Osteoblast (primary cell): ENCODE data around the gene GPR42. TPM values are rescaled to one million over a fixed set of nuclear protein-coding genes. Genes with fewer than 3 reads are reported as not detected.

Source experiments
- DNase-seq: peaks from one replicate; pipeline ENCODE4 v3.0.0; 2011; ENCODE audit warnings: low spot score, mixed read lengths; ENCODE audit not compliant: insufficient read length; ENCODE audit errors: missing footprints
- H2AFZ ChIP-seq: 2 replicates; pipeline ENCODE4 v1.6.0; 2011; ENCODE audit warnings: mild to moderate bottlenecking, low read length
- H3K27ac ChIP-seq: 2 replicates; pipeline ENCODE4 v1.5.1; 2011; ENCODE audit warnings: mild to moderate bottlenecking, low read depth, low read length, moderate library complexity
- H3K27me3 ChIP-seq: 2 replicates; pipeline ENCODE4 v1.6.0; 2012; ENCODE audit warnings: mild to moderate bottlenecking, control low read depth, inconsistent platforms, low read length, moderate library complexity; ENCODE audit not compliant: insufficient read depth
- H3K36me3 ChIP-seq: 2 replicates; pipeline ENCODE4 v1.5.1; 2011; ENCODE audit warnings: mild to moderate bottlenecking, low read length, control low read depth, moderate library complexity; ENCODE audit not compliant: insufficient read depth
- H3K4me1 ChIP-seq: 2 replicates; pipeline ENCODE4 v1.5.1; 2011; ENCODE audit warnings: mild to moderate bottlenecking, low read length, control low read depth, moderate library complexity; ENCODE audit not compliant: insufficient read depth
- H3K4me2 ChIP-seq: 2 replicates; pipeline ENCODE4 v1.6.0; 2011; ENCODE audit warnings: mild to moderate bottlenecking, low read length; ENCODE audit not compliant: insufficient read depth
- H3K4me3 ChIP-seq: fragments of 200-600 bp; sonication (generic); 3 replicates; pipeline ENCODE4 v1.5.1; 2012; ENCODE audit warnings: mild to moderate bottlenecking, low read length, inconsistent platforms; ENCODE audit not compliant: insufficient read depth
- H3K79me2 ChIP-seq: 2 replicates; pipeline ENCODE4 v1.6.0; 2012; ENCODE audit warnings: mild to moderate bottlenecking, low read length, control low read depth, inconsistent platforms; ENCODE audit not compliant: insufficient read depth
- H3K9me3 ChIP-seq: 2 replicates; pipeline ENCODE4 v1.5.1; 2011; ENCODE audit warnings: low read depth, low read length, control low read depth
- H4K20me1 ChIP-seq: 2 replicates; pipeline ENCODE4 v1.6.0; 2012; ENCODE audit warnings: mild to moderate bottlenecking, low read length, control low read depth; ENCODE audit not compliant: insufficient read depth
- CTCF ChIP-seq: IDR thresholded peaks from 2 replicates; pipeline ENCODE4 v1.5.1; 2011; ENCODE audit warnings: mild to moderate bottlenecking, low read depth, low read length, moderate library complexity; ENCODE audit errors: extremely low read depth
- total RNA-seq: library from RNA; depleted of rRNA; stranded (reverse); fragments of >200 nt; gene quantifications from 2 replicates; pipeline ENCODE4 v1.2.3, GENCODE V29; 2012

GPR42 gene
- total RNA-seq, 1 donor, result not detected

- Histone ChIP-seq H3K79me2 (no peaks in the 10 kb centered on the region), H3K4me1 (no peaks in the 10 kb centered on the region), H3K27ac (no peak overlapping the region), H3K36me3 (no peaks in the 10 kb centered on the region), H4K20me1 (no peaks in the 10 kb centered on the region), H3K27me3 (peaks cover 19% of the 10 kb centered on the region), H2AFZ (no peak overlapping the region), H3K4me3 (no peak overlapping the region), H3K4me2 (no peak overlapping the region), H3K9me3 (no peaks in the 10 kb centered on the region)
- no peak for TF ChIP-seq CTCF
- no peak for DNase-seq
Measured at GRCh38 chr19:35414442-35414841, 43.6 kb downstream of the GPR42 start.

- Histone ChIP-seq H3K27ac (no peak overlapping the region), H2AFZ (no peak overlapping the region), H3K27me3 (peaks cover 19% of the 10 kb centered on the region), H3K4me3 (no peak overlapping the region), H3K9me3 (no peaks in the 10 kb centered on the region), H3K79me2 (no peaks in the 10 kb centered on the region), H3K4me1 (no peaks in the 10 kb centered on the region), H3K36me3 (no peaks in the 10 kb centered on the region), H3K4me2 (no peak overlapping the region), H4K20me1 (no peaks in the 10 kb centered on the region)
- DNase-seq, result no peak
- no peak for TF ChIP-seq CTCF
Measured at GRCh38 chr19:35416331-35416730, 45.5 kb downstream of the GPR42 start.

- no peaks in the 10 kb centered on the region for H3K4me1 ChIP-seq
- no peaks in the 10 kb centered on the region for H3K36me3 ChIP-seq
- DNase-seq, result no peak
- H3K9me3 ChIP-seq, result no peaks in the 10 kb centered on the region
- H3K27me3 ChIP-seq, result peaks cover 15% of the 10 kb centered on the region
- TF ChIP-seq CTCF, result no peak
- no peaks in the 10 kb centered on the region for H4K20me1 ChIP-seq
- no peak overlapping the region for H3K4me3 ChIP-seq
- H3K4me2 ChIP-seq, result no peak overlapping the region
- H3K27ac ChIP-seq, result no peak overlapping the region
- no peak overlapping the region for H2AFZ ChIP-seq
- no peaks in the 10 kb centered on the region for H3K79me2 ChIP-seq
Measured at GRCh38 chr19:35417278-35417677, 46.4 kb downstream of the GPR42 start.

GRCh38 chr19:35417713-35418534, 47.1 kb downstream of the GPR42 start:
- no peak overlapping the region for H3K4me2 ChIP-seq
- H4K20me1 ChIP-seq, result no peaks in the 10 kb centered on the region
- DNase-seq, result no peak
- H3K79me2 ChIP-seq, result no peaks in the 10 kb centered on the region
- TF ChIP-seq CTCF, result no peak
- H3K36me3 ChIP-seq, result no peaks in the 10 kb centered on the region
- H3K27me3 ChIP-seq, result peaks cover 18% of the 10 kb centered on the region
- H2AFZ ChIP-seq, result no peak overlapping the region
- H3K9me3 ChIP-seq, result no peaks in the 10 kb centered on the region
- no peak overlapping the region for H3K27ac ChIP-seq
- H3K4me3 ChIP-seq, result no peak overlapping the region
- no peaks in the 10 kb centered on the region for H3K4me1 ChIP-seq
